Measurements from ENCODE around the gene SORCS3.

The SORCS3 gene

GRCh38 chr10:105140600-105140999 is 499.5 kb downstream of the SORCS3 start:
- H3K27me3 ChIP-seq (ENCODE audit: control insufficient read depth in 1 of 2, insufficient read depth in 2 of 2, low read length in 2 of 2) = no peaks in the 10 kb centered on the region
- no peak overlapping the region for H3K4me3 ChIP-seq (ENCODE audit: low read depth in 1 of 2, low read length in 2 of 2)
- no peaks in the 10 kb centered on the region for H3K36me3 ChIP-seq (ENCODE audit: control insufficient read depth in 1 of 2, insufficient read depth in 2 of 2, low read length in 2 of 2)
- no peak overlapping the region for H3K9ac ChIP-seq (ENCODE audit: low read depth in 1 of 2, low read length in 2 of 2)
- H3K4me1 ChIP-seq (ENCODE audit: control insufficient read depth in 1 of 2, insufficient read depth in 2 of 2, low read length in 2 of 2) = no peaks in the 10 kb centered on the region
- no peaks in the 10 kb centered on the region for H3K9me3 ChIP-seq (ENCODE audit: control insufficient read depth in 1 of 2, low read length in 2 of 2)
- no peak overlapping the region for H3K27ac ChIP-seq (ENCODE audit: low read depth, low read length)

- no peak overlapping the region for H3K9ac ChIP-seq (ENCODE audit: low read depth in 1 of 2, low read length in 2 of 2)
- no peaks in the 10 kb centered on the region for H3K27me3 ChIP-seq (ENCODE audit: control insufficient read depth in 1 of 2, insufficient read depth in 2 of 2, low read length in 2 of 2)
- H3K4me3 ChIP-seq (ENCODE audit: low read depth in 1 of 2, low read length in 2 of 2) = no peak overlapping the region
- no peaks in the 10 kb centered on the region for H3K9me3 ChIP-seq (ENCODE audit: control insufficient read depth in 1 of 2, low read length in 2 of 2)
- H3K4me1 ChIP-seq (ENCODE audit: control insufficient read depth in 1 of 2, insufficient read depth in 2 of 2, low read length in 2 of 2) = no peaks in the 10 kb centered on the region
- H3K36me3 ChIP-seq (ENCODE audit: control insufficient read depth in 1 of 2, insufficient read depth in 2 of 2, low read length in 2 of 2) = no peaks in the 10 kb centered on the region
- H3K27ac ChIP-seq (ENCODE audit: low read depth, low read length) = no peak overlapping the region
Measured at GRCh38 chr10:105145711-105146110, 504.6 kb downstream of the SORCS3 start.

- Histone ChIP-seq H3K27ac (ENCODE audit: low read depth, low read length) (no peak overlapping the region), H3K9ac (ENCODE audit: low read depth in 1 of 2, low read length in 2 of 2) (no peak overlapping the region), H3K27me3 (ENCODE audit: control insufficient read depth in 1 of 2, insufficient read depth in 2 of 2, low read length in 2 of 2) (no peaks in the 10 kb centered on the region), H3K4me1 (ENCODE audit: control insufficient read depth in 1 of 2, insufficient read depth in 2 of 2, low read length in 2 of 2) (no peaks in the 10 kb centered on the region), H3K4me3 (ENCODE audit: low read depth in 1 of 2, low read length in 2 of 2) (no peak overlapping the region), H3K36me3 (ENCODE audit: control insufficient read depth in 1 of 2, insufficient read depth in 2 of 2, low read length in 2 of 2) (no peaks in the 10 kb centered on the region), H3K9me3 (ENCODE audit: control insufficient read depth in 1 of 2, low read length in 2 of 2) (no peaks in the 10 kb centered on the region)
Measured at GRCh38 chr10:105146436-105146835, 505.3 kb downstream of the SORCS3 start.

GRCh38 chr10:105148456-105148855 is 507.4 kb downstream of the SORCS3 start:
- H3K36me3 ChIP-seq (ENCODE audit: control insufficient read depth in 1 of 2, insufficient read depth in 2 of 2, low read length in 2 of 2) = no peaks in the 10 kb centered on the region

GRCh38 chr10:105148921-105149320 is 507.8 kb downstream of the SORCS3 start:
- Histone ChIP-seq H3K9me3 (ENCODE audit: control insufficient read depth in 1 of 2, low read length in 2 of 2) (no peaks in the 10 kb centered on the region), H3K9ac (ENCODE audit: low read depth in 1 of 2, low read length in 2 of 2) (no peak overlapping the region)

More at GRCh38 chr10:105148456-105148855, 507.4 kb downstream of the SORCS3 start:
- no peaks in the 10 kb centered on the region for H3K4me1 ChIP-seq (ENCODE audit: control insufficient read depth in 1 of 2, insufficient read depth in 2 of 2, low read length in 2 of 2)
- no peak overlapping the region for H3K9ac ChIP-seq (ENCODE audit: low read depth in 1 of 2, low read length in 2 of 2)
- H3K27me3 ChIP-seq (ENCODE audit: control insufficient read depth in 1 of 2, insufficient read depth in 2 of 2, low read length in 2 of 2) = no peaks in the 10 kb centered on the region
- no peak overlapping the region for H3K27ac ChIP-seq (ENCODE audit: low read depth, low read length)
- no peak overlapping the region for H3K4me3 ChIP-seq (ENCODE audit: low read depth in 1 of 2, low read length in 2 of 2)
- H3K9me3 ChIP-seq (ENCODE audit: control insufficient read depth in 1 of 2, low read length in 2 of 2) = no peaks in the 10 kb centered on the region

GRCh38 chr10:105149371-105149891 is 508.3 kb downstream of the SORCS3 start:
- H3K4me3 ChIP-seq (ENCODE audit: low read depth in 1 of 2, low read length in 2 of 2) = no peak overlapping the region
- H3K27me3 ChIP-seq (ENCODE audit: control insufficient read depth in 1 of 2, insufficient read depth in 2 of 2, low read length in 2 of 2) = no peaks in the 10 kb centered on the region
- no peak overlapping the region for H3K27ac ChIP-seq (ENCODE audit: low read depth, low read length)
- H3K9ac ChIP-seq (ENCODE audit: low read depth in 1 of 2, low read length in 2 of 2) = no peak overlapping the region
- no peaks in the 10 kb centered on the region for H3K9me3 ChIP-seq (ENCODE audit: control insufficient read depth in 1 of 2, low read length in 2 of 2)
- H3K36me3 ChIP-seq (ENCODE audit: control insufficient read depth in 1 of 2, insufficient read depth in 2 of 2, low read length in 2 of 2) = no peaks in the 10 kb centered on the region
- H3K4me1 ChIP-seq (ENCODE audit: control insufficient read depth in 1 of 2, insufficient read depth in 2 of 2, low read length in 2 of 2) = no peaks in the 10 kb centered on the region

More at GRCh38 chr10:105148921-105149320, 507.8 kb downstream of the SORCS3 start:
- no peaks in the 10 kb centered on the region for H3K27me3 ChIP-seq (ENCODE audit: control insufficient read depth in 1 of 2, insufficient read depth in 2 of 2, low read length in 2 of 2)
- no peak overlapping the region for H3K27ac ChIP-seq (ENCODE audit: low read depth, low read length)
- H3K4me3 ChIP-seq (ENCODE audit: low read depth in 1 of 2, low read length in 2 of 2) = no peak overlapping the region
- H3K36me3 ChIP-seq (ENCODE audit: control insufficient read depth in 1 of 2, insufficient read depth in 2 of 2, low read length in 2 of 2) = no peaks in the 10 kb centered on the region
- H3K4me1 ChIP-seq (ENCODE audit: control insufficient read depth in 1 of 2, insufficient read depth in 2 of 2, low read length in 2 of 2) = no peaks in the 10 kb centered on the region

- Histone ChIP-seq H3K36me3 (ENCODE audit: control insufficient read depth in 1 of 2, insufficient read depth in 2 of 2, low read length in 2 of 2) (no peaks in the 10 kb centered on the region), H3K9me3 (ENCODE audit: control insufficient read depth in 1 of 2, low read length in 2 of 2) (no peaks in the 10 kb centered on the region), H3K4me1 (ENCODE audit: control insufficient read depth in 1 of 2, insufficient read depth in 2 of 2, low read length in 2 of 2) (no peaks in the 10 kb centered on the region), H3K27me3 (ENCODE audit: control insufficient read depth in 1 of 2, insufficient read depth in 2 of 2, low read length in 2 of 2) (no peaks in the 10 kb centered on the region), H3K4me3 (ENCODE audit: low read depth in 1 of 2, low read length in 2 of 2) (no peak overlapping the region), H3K27ac (ENCODE audit: low read depth, low read length) (no peak overlapping the region), H3K9ac (ENCODE audit: low read depth in 1 of 2, low read length in 2 of 2) (no peak overlapping the region)
Measured at GRCh38 chr10:105150259-105150880, 509.3 kb downstream of the SORCS3 start.

- no peak overlapping the region for H3K9ac ChIP-seq (ENCODE audit: low read depth in 1 of 2, low read length in 2 of 2)
Measured at GRCh38 chr10:105154736-105155135, 513.6 kb downstream of the SORCS3 start.

GRCh38 chr10:105159268-105159667 is 518.2 kb downstream of the SORCS3 start:
- Histone ChIP-seq H3K4me3 (ENCODE audit: low read depth in 1 of 2, low read length in 2 of 2) (no peak overlapping the region), H3K9me3 (ENCODE audit: control insufficient read depth in 1 of 2, low read length in 2 of 2) (no peaks in the 10 kb centered on the region), H3K27ac (ENCODE audit: low read depth, low read length) (no peak overlapping the region), H3K36me3 (ENCODE audit: control insufficient read depth in 1 of 2, insufficient read depth in 2 of 2, low read length in 2 of 2) (no peaks in the 10 kb centered on the region), H3K9ac (ENCODE audit: low read depth in 1 of 2, low read length in 2 of 2) (no peak overlapping the region), H3K4me1 (ENCODE audit: control insufficient read depth in 1 of 2, insufficient read depth in 2 of 2, low read length in 2 of 2) (no peaks in the 10 kb centered on the region), H3K27me3 (ENCODE audit: control insufficient read depth in 1 of 2, insufficient read depth in 2 of 2, low read length in 2 of 2) (no peaks in the 10 kb centered on the region)

More at GRCh38 chr10:105154736-105155135, 513.6 kb downstream of the SORCS3 start:
- Histone ChIP-seq H3K4me1 (ENCODE audit: control insufficient read depth in 1 of 2, insufficient read depth in 2 of 2, low read length in 2 of 2) (no peaks in the 10 kb centered on the region), H3K9me3 (ENCODE audit: control insufficient read depth in 1 of 2, low read length in 2 of 2) (no peaks in the 10 kb centered on the region), H3K36me3 (ENCODE audit: control insufficient read depth in 1 of 2, insufficient read depth in 2 of 2, low read length in 2 of 2) (no peaks in the 10 kb centered on the region), H3K27ac (ENCODE audit: low read depth, low read length) (no peak overlapping the region), H3K27me3 (ENCODE audit: control insufficient read depth in 1 of 2, insufficient read depth in 2 of 2, low read length in 2 of 2) (no peaks in the 10 kb centered on the region), H3K4me3 (ENCODE audit: low read depth in 1 of 2, low read length in 2 of 2) (no peak overlapping the region)

- Histone ChIP-seq H3K4me3 (ENCODE audit: low read depth in 1 of 2, low read length in 2 of 2) (no peak overlapping the region), H3K36me3 (ENCODE audit: control insufficient read depth in 1 of 2, insufficient read depth in 2 of 2, low read length in 2 of 2) (no peaks in the 10 kb centered on the region), H3K4me1 (ENCODE audit: control insufficient read depth in 1 of 2, insufficient read depth in 2 of 2, low read length in 2 of 2) (no peaks in the 10 kb centered on the region)
Measured at GRCh38 chr10:105161149-105161548, 520.1 kb downstream of the SORCS3 start.

More at GRCh38 chr10:105161149-105161548, 520.1 kb downstream of the SORCS3 start:
- Histone ChIP-seq H3K27ac (ENCODE audit: low read depth, low read length) (no peak overlapping the region), H3K27me3 (ENCODE audit: control insufficient read depth in 1 of 2, insufficient read depth in 2 of 2, low read length in 2 of 2) (no peaks in the 10 kb centered on the region), H3K9ac (ENCODE audit: low read depth in 1 of 2, low read length in 2 of 2) (no peak overlapping the region), H3K9me3 (ENCODE audit: control insufficient read depth in 1 of 2, low read length in 2 of 2) (no peaks in the 10 kb centered on the region)

Data from duodenal mucosa (tissue), 2 donors.